Measurements from ENCODE around the gene PTPRS. TPM values are rescaled to one million over a fixed set of nuclear protein-coding genes. Genes with fewer than 3 reads are reported as not detected.

The PTPRS gene
- total and polyA plus RNA-seq, 2 of the 13 experiments (the other 11 are each of a cell fraction or from before 2014, with no cell fraction given) = 32.7 to 43.9 TPM

DNA sequence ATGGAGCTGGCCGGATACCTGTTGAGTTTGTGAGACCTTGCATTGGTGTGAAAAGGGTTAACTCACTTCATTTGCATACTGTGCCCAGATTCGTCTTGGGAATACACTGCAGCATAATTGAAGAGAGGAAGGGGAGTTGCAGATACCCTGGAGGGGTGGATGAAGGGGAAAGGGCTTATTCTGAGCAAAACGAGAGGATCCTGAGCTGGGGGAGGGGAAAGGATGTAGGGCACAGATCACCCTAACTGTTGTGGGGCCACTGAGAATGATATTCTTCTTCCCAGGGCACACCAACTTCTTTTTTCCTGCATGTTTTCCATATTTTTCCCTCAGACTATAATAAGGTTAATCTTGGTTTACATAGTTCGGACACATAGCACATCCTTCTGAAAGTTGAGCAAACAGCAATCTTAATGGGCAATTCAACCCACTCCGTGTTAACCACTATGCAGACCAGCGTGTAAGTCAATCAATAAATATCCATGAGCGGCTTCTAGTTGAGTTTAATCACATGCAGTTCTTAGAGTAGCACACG, 11.7 kb upstream of the PTPRS start (continued):
- TF ChIP-seq ZNF205 (CRISPR knock-in tag; IDR thresholded peaks at IDR 0.05) = no peak
- TF ChIP-seq, protein P1, sequence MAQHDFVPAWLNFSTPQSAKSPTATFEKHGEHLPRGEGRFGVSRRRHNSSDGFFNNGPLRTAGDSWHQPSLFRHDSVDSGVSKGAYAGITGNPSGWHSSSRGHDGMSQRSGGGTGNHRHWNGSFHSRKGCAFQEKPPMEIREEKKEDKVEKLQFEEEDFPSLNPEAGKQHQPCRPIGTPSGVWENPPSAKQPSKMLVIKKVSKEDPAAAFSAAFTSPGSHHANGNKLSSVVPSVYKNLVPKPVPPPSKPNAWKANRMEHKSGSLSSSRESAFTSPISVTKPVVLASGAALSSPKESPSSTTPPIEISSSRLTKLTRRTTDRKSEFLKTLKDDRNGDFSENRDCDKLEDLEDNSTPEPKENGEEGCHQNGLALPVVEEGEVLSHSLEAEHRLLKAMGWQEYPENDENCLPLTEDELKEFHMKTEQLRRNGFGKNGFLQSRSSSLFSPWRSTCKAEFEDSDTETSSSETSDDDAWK (CRISPR knock-in tag; IDR thresholded peaks at IDR 0.05) = no peak

DNA sequence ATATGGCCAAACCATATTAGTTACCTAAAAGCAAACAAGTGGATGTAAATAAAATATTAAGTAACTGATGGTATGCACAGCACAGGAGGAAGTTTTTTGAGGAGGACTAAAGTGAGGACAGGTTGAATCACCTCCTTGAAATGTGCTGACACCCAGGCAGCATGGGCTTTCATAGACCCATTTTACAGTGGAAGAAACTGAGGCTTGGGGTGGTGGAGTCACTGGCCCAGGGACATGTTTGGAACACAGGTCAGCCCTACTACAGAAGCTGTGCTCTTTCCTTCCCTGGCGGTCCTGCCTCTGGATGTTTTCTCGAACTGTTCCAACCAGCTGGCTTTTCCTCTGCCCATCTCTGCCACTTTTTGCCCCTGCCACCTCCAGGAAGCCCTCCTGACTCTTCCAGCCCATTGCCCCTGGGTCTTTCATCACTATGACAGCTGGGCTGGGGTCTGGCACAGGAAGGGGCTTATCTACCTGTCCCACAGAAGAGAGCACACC, 11.2 kb upstream of the PTPRS start:
- DNase-seq (ENCODE audit: low spot score) (no peak), ATAC-seq (no peak), FAIRE-seq (no peak)
- Histone ChIP-seq H3K79me2 (ENCODE audit: insufficient read depth, low read length) (no peaks in the 10 kb centered on the region), H4K20me1 (ENCODE audit: insufficient read depth, low read length) (no peaks in the 10 kb centered on the region), H3K4me2 (ENCODE audit: low read depth, low read length) (no peak overlapping the region), H3K9me3 (ENCODE audit: low read length) (peaks cover 4% of the 10 kb centered on the region; the same call in 1 of the 2 replicates), H3K27me3 (ENCODE audit: control insufficient read depth in 1 of 2, insufficient read depth in 2 of 2, low read length in 2 of 2) (peaks cover 0 to 4% of the 10 kb centered on the region in 2 experiments; a peak in 1 of 5 replicates), H3K36me3 (replicated peaks in 1 of 2; ENCODE audit: control insufficient read depth in 1 of 2, insufficient read depth in 2 of 2, low read length in 2 of 2) (no peaks in the 10 kb centered on the region), H3K9ac (ENCODE audit: insufficient read depth, low read depth, low read length) (no peak overlapping the region), H2AFZ (ENCODE audit: low read length) (no peak overlapping the region), H3K27ac (ENCODE audit: extremely low read length, insufficient read depth, low read length) (no peak overlapping the region), H3K4me1 (ENCODE audit: insufficient read depth, low read length) (peaks cover 8% of the 10 kb centered on the region), H3K4me3 (replicated peaks in 1 of 3; ENCODE audit: insufficient read depth in 1 of 3, low read depth in 2 of 3, low read length in 3 of 3) (no peak overlapping the region)
- 36% methylated on average over 2 of the region's 2 CpGs for WGBS (ENCODE audit: low lambda C conversion rate)
- BruUV-seq (replicated peaks) = no TSS peak
- in situ Hi-C loops (cut with HindIII; ENCODE audit: extremely low pct_ligation_motif_present, low pct_unique_long_range_greater_than_20kb) = no loop called here
- ChIA-PET CTCF (ENCODE audit: low intra/inter-chr PET ratio, low total read pairs) (no interaction called here), POLR2A (no interaction called here)
- TF ChIP-seq ZNF629 (CRISPR knock-in tag; conservative IDR thresholded peaks at IDR 0.05) (peak; percentile 54; the same call in 1 of the 2 replicates), SIX4 (CRISPR knock-in tag; IDR thresholded peaks at IDR 0.05) (no peak), CEBPG (CRISPR knock-in tag; IDR thresholded peaks at IDR 0.05) (no peak)
- intact Hi-C loops (cut with micrococcal nuclease; ENCODE audit: unreplicated experiment) = loop anchor here (10.0 kb wide), 1 partner anchor 133 kb away; no protein-coding TSS in a partner anchor

- BruUV-seq (replicated peaks) = no TSS peak
- no peaks in the 10 kb centered on the region for H3K79me2 ChIP-seq (ENCODE audit: insufficient read depth, low read length)
- POLR2A ChIA-PET = no interaction called here
- H3K9ac ChIP-seq (ENCODE audit: insufficient read depth, low read depth, low read length) = no peak overlapping the region
- peaks cover 0 to 9% of the 10 kb centered on the region in 2 experiments; a peak in 2 of 5 replicates for H3K27me3 ChIP-seq (ENCODE audit: control insufficient read depth in 1 of 2, insufficient read depth in 2 of 2, low read length in 2 of 2)
- no peaks in the 10 kb centered on the region for H4K20me1 ChIP-seq (ENCODE audit: insufficient read depth, low read length)
- FAIRE-seq (peak; percentile 15), DNase-seq (ENCODE audit: low spot score) (peak; percentile 44), ATAC-seq (peak; percentile 76)
- CTCF ChIA-PET (ENCODE audit: low intra/inter-chr PET ratio, low total read pairs) = no interaction called here
- WGBS (ENCODE audit: low lambda C conversion rate) = 13% methylated on average over 3 of the region's 3 CpGs
- no peak overlapping the region for H3K4me3 ChIP-seq (replicated peaks in 1 of 3; ENCODE audit: insufficient read depth in 1 of 3, low read depth in 2 of 3, low read length in 3 of 3)
- peaks cover 25% of the 10 kb centered on the region for H3K4me1 ChIP-seq (ENCODE audit: insufficient read depth, low read length)
- H3K4me2 ChIP-seq (ENCODE audit: low read depth, low read length) = no peak overlapping the region
- H2AFZ ChIP-seq (ENCODE audit: low read length) = no peak overlapping the region
- no peak overlapping the region for H3K27ac ChIP-seq (ENCODE audit: extremely low read length, insufficient read depth, low read length)
- intact Hi-C loops (cut with micrococcal nuclease; ENCODE audit: unreplicated experiment) (no loop called here), in situ Hi-C loops (cut with HindIII; ENCODE audit: extremely low pct_ligation_motif_present, low pct_unique_long_range_greater_than_20kb) (no loop called here)
- H3K36me3 ChIP-seq (replicated peaks in 1 of 2; ENCODE audit: control insufficient read depth in 1 of 2, insufficient read depth in 2 of 2, low read length in 2 of 2) = no peaks in the 10 kb centered on the region
- peak; percentile 33; the same call in 1 of the 2 replicates for TF ChIP-seq SMC3 (IDR thresholded peaks at IDR 0.05; ENCODE audit: low read length)
- TF ChIP-seq BCL6 (CRISPR knock-in tag; IDR thresholded peaks at IDR 0.05) = no peak
- TF ChIP-seq TEAD3 (CRISPR knock-in tag; optimal IDR thresholded peaks at IDR 0.05; ENCODE audit: borderline replicate concordance) = peak; percentile 14
- TF ChIP-seq STAG1 (CRISPR knock-in tag; IDR thresholded peaks at IDR 0.05) = peak; percentile 38; the same call in 1 of the 2 replicates
- TF ChIP-seq, protein P2, sequence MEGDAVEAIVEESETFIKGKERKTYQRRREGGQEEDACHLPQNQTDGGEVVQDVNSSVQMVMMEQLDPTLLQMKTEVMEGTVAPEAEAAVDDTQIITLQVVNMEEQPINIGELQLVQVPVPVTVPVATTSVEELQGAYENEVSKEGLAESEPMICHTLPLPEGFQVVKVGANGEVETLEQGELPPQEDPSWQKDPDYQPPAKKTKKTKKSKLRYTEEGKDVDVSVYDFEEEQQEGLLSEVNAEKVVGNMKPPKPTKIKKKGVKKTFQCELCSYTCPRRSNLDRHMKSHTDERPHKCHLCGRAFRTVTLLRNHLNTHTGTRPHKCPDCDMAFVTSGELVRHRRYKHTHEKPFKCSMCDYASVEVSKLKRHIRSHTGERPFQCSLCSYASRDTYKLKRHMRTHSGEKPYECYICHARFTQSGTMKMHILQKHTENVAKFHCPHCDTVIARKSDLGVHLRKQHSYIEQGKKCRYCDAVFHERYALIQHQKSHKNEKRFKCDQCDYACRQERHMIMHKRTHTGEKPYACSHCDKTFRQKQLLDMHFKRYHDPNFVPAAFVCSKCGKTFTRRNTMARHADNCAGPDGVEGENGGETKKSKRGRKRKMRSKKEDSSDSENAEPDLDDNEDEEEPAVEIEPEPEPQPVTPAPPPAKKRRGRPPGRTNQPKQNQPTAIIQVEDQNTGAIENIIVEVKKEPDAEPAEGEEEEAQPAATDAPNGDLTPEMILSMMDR (CRISPR knock-in tag; IDR thresholded peaks at IDR 0.05) = peak; percentile 45
- no peak for TF ChIP-seq THAP11 (CRISPR knock-in tag; IDR thresholded peaks at IDR 0.05)
- no peak for TF ChIP-seq MAFF (IDR thresholded peaks at IDR 0.05; ENCODE audit: low read depth, low read length)
- peaks cover 4% of the 10 kb centered on the region; the same call in 1 of the 2 replicates for H3K9me3 ChIP-seq (ENCODE audit: low read length)
Observed at GRCh38 chr19:5349041-5349440, 8.4 kb upstream of the PTPRS start.

Measured in HepG2 (cell line).